HepG2 (cell line): Measurements from ENCODE around the gene PTPN2. TPM values are rescaled to one million over a fixed set of nuclear protein-coding genes. Genes with fewer than 3 reads are reported as not detected.

Experiments used
- ATAC-seq: fragments of 200-7000 bp; cut with Tn5 transposase; 3 replicates; pipeline ENCODE4 v1.9.1; 2020; ENCODE audit warnings: mild to moderate bottlenecking, moderate library complexity
- BruUV-seq: library from RNA; stranded (reverse); fragments of 400-500 nt; replicated peaks from 2 replicates; lab custom pipeline; 2021; lab: Mats Ljungman, UMichigan
- CTCF ChIA-PET: fragments of 300-600 bp; formaldehyde crosslinking; extraction: SDS; loops from one replicate; lab custom pipeline; 2021; ENCODE audit warnings: low total read pairs, inconsistent platforms, low intra/inter-chr PET ratio; lab: Yijun Ruan, JAX
- POLR2A ChIA-PET: fragments of 350-600 bp; sonication (Branson Sonifier 250); formaldehyde crosslinking; loops from one replicate; lab custom pipeline; 2020; ENCODE audit warnings: antibody characterized with exemption, inconsistent platforms; lab: Yijun Ruan, JAX
- DNase-seq: peaks from one replicate; pipeline ENCODE4 v3.0.0-alpha.2; 2015; ENCODE audit warnings: low spot score
- FAIRE-seq: peaks from 3 replicates; lab custom pipeline; 2011; peaks lifted over from hg19 to GRCh38; lab: Jason Lieb, UNC
- H2AFZ ChIP-seq: one replicate; pipeline ENCODE4 v1.6.1; 2011; ENCODE audit warnings: low read length, inconsistent platforms
- H3K27ac ChIP-seq: fragments of 300-600 bp; 3 replicates; pipeline ENCODE4 v1.8.0; 2011; ENCODE audit warnings: mixed run types, mild to moderate bottlenecking, mixed read lengths, low read length, inconsistent platforms; ENCODE audit not compliant: insufficient read depth; ENCODE audit errors: extremely low read length
- H3K27me3 ChIP-seq, 2 experiments: fragments of 200-600 bp in 1 of 2; 2 replicates in 1 of 2; 3 replicates in 1 of 2; pipeline versions ENCODE4 v1.6.0 to v1.8.0; 2011; ENCODE audit warnings: low read length in 2 of 2, mild to moderate bottlenecking in 2 of 2, moderate library complexity in 2 of 2, inconsistent platforms in 1 of 2; ENCODE audit not compliant: insufficient read depth in 2 of 2, control insufficient read depth in 1 of 2
- H3K36me3 ChIP-seq, 2 experiments: fragments of 200-600 bp in 1 of 2; replicated peaks in 1 of 2; 2 replicates in 1 of 2; 3 replicates in 1 of 2; pipeline versions ENCODE4 v1.5.1 to v1.8.0; 2011; ENCODE audit warnings: low read length in 2 of 2, inconsistent platforms in 1 of 2; ENCODE audit not compliant: insufficient read depth in 2 of 2, control insufficient read depth in 1 of 2
- H3K4me1 ChIP-seq: 2 replicates; pipeline ENCODE4 v1.5.1; 2012; ENCODE audit warnings: low read length, inconsistent platforms; ENCODE audit not compliant: insufficient read depth
- H3K4me2 ChIP-seq: 2 replicates; pipeline ENCODE4 v1.6.0; 2011; ENCODE audit warnings: low read depth, low read length, inconsistent platforms
- H3K4me3 ChIP-seq, 3 experiments: fragments of 200-600 bp in 1 of 3; sonication (generic), shearing (Covaris generic) in 1 of 3; replicated peaks in 1 of 3; 2 replicates each; pipeline ENCODE4 v1.5.1; 2011 to 2016; ENCODE audit warnings: low read length in 3 of 3, inconsistent platforms in 2 of 3, low read depth in 2 of 3, mild to moderate bottlenecking in 2 of 3, control low read depth in 1 of 3, mixed read lengths in 1 of 3; ENCODE audit not compliant: insufficient read depth in 1 of 3
- H3K79me2 ChIP-seq: one replicate; pipeline ENCODE4 v1.6.1; 2011; ENCODE audit warnings: low read length, inconsistent platforms; ENCODE audit not compliant: insufficient read depth
- H3K9ac ChIP-seq: 2 replicates; pipeline ENCODE4 v1.6.0; 2011; ENCODE audit warnings: mild to moderate bottlenecking, low read depth, low read length, inconsistent platforms; ENCODE audit not compliant: insufficient read depth
- H3K9me3 ChIP-seq: 2 replicates; pipeline ENCODE4 v1.5.1; 2012; ENCODE audit warnings: mild to moderate bottlenecking, low read length
- H4K20me1 ChIP-seq: 2 replicates; pipeline ENCODE4 v1.6.0; 2011; ENCODE audit warnings: inconsistent platforms, mild to moderate bottlenecking, low read length, moderate library complexity; ENCODE audit not compliant: insufficient read depth
- ATM ChIP-seq: fragments of 450-650 bp; IDR thresholded peaks from 2 replicates; pipeline ENCODE4 v1.7.1; 2017; ENCODE audit warnings: mild to moderate bottlenecking, borderline replicate concordance
- CHCHD3 ChIP-seq: sonication (generic); formaldehyde crosslinking; IDR thresholded peaks from 2 replicates; pipeline ENCODE4 v1.8.0; 2022; ENCODE audit warnings: mild to moderate bottlenecking, missing genetic modification reagents, moderate library complexity
- FOXO1 ChIP-seq: sonication (generic); formaldehyde crosslinking; IDR thresholded peaks from 2 replicates; pipeline ENCODE4 v1.4.0; 2020; ENCODE audit warnings: missing genetic modification reagents
- IRF2 ChIP-seq: IDR thresholded peaks from 2 replicates; pipeline ENCODE4 v1.6.1; 2018; ENCODE audit warnings: missing genetic modification reagents, missing compliant biosample characterization
- KAT8 ChIP-seq: IDR thresholded peaks from 2 replicates; pipeline ENCODE4 v1.6.1; 2016; ENCODE audit warnings: missing genetic modification reagents, missing compliant biosample characterization
- TBL1XR1 ChIP-seq: fragments of 150-350 bp; IDR thresholded peaks from 2 replicates; pipeline ENCODE4 v1.6.1; 2014; ENCODE audit warnings: borderline replicate concordance, low read length; ENCODE audit not compliant: partially characterized antibody
- ZSCAN21 ChIP-seq: sonication (generic); formaldehyde crosslinking; IDR thresholded peaks from 2 replicates; pipeline ENCODE4 v1.8.0; 2022; ENCODE audit warnings: mild to moderate bottlenecking, missing genetic modification reagents, moderate library complexity, borderline replicate concordance
- WGBS: methylation state at CpG from one replicate; pipeline ENCODE4 v1.1.6; 2017; ENCODE audit warnings: low lambda C conversion rate; 5-methylcytosine and 5-hydroxymethylcytosine counted together
- in situ Hi-C: cut with HindIII; loops from 2 replicates; pipeline ENCODE4 v1.10.0; 2017; ENCODE audit warnings: low pct_unique_long_range_greater_than_20kb; ENCODE audit not compliant: extremely low pct_ligation_motif_present
- intact Hi-C: fragments of 100-400 bp; cut with micrococcal nuclease; formaldehyde crosslinking; loops from one replicate; pipeline ENCODE4 v1.10.0; 2022; ENCODE audit not compliant: unreplicated experiment
- polyA plus RNA-seq, 8 experiments: library from polyadenylated mRNA; depleted of rRNA in 3 of 8; stranded (reverse) in 7 of 8; unstranded in 1 of 8; fragments of >200 nt; fragmentation: Illumina TruSeq in 4 of 8; extraction: Trizol in 4 of 8; gene quantifications; 2 replicates each; pipeline versions ENCODE4 v1.2.1 to v1.2.3, GENCODE V29; 2011 to 2016; ENCODE audit warnings: low read depth in 4 of 8, missing spikeins in 1 of 8, mixed read lengths in 1 of 8; ENCODE audit not compliant: insufficient read depth in 1 of 8
- total RNA-seq, 5 experiments: library from RNA; depleted of rRNA; stranded (reverse); fragments of >200 nt; fragmentation: Illumina TruSeq; extraction: Trizol; gene quantifications; 2 replicates each; pipeline ENCODE4 v1.2.3, GENCODE V29; 2016; ENCODE audit warnings: low read depth in 1 of 5
- TF ChIP-seq, protein P1 (sequence below): sonication (generic); formaldehyde crosslinking; IDR thresholded peaks from 2 replicates; pipeline ENCODE4 v1.4.0; 2020; ENCODE audit warnings: low read depth, missing genetic modification reagents

PTPN2 gene
- total and polyA plus RNA-seq, 2 of the 13 experiments (the other 11 are each of a cell fraction or from before 2014, with no cell fraction given) = 24.9 to 41.5 TPM

DNA sequence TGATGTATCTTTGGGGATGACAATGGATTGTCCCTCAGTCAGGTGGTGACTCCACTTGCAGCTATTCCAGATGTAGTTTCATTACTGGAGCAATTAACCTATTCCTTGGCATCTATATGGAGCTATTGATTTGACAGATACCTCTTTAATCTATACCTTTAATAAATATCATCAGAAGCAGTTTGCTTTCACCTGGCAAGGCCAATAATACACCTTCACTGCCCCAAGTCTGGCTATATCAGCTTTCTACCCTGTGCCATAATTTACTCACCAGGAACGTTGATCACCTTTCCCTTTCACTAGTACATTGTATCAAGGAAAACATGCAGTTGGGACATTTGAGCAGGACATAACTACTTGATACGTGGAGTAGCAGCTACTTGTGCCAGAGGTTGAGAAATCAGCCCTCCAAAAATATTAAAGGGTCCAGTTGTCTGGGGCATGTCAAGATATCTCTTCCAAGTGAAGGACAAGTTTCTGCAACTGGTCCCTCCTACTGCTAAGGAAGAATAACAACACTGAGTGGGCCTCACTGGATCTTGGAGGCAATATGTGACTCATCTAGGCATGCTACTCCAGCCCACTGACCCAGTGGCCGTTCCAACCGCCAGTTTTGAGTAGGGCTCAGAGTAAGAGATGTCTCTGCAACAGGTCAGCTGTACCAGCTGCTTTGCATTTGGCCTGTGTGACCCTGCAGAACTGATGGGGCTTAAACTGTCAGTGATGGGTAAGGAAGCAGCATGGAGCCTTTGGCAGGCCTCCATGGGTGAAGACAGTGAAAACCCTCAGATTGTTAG is 114.2 kb downstream of the PTPN2 start (continued):
- TF ChIP-seq, protein P1, sequence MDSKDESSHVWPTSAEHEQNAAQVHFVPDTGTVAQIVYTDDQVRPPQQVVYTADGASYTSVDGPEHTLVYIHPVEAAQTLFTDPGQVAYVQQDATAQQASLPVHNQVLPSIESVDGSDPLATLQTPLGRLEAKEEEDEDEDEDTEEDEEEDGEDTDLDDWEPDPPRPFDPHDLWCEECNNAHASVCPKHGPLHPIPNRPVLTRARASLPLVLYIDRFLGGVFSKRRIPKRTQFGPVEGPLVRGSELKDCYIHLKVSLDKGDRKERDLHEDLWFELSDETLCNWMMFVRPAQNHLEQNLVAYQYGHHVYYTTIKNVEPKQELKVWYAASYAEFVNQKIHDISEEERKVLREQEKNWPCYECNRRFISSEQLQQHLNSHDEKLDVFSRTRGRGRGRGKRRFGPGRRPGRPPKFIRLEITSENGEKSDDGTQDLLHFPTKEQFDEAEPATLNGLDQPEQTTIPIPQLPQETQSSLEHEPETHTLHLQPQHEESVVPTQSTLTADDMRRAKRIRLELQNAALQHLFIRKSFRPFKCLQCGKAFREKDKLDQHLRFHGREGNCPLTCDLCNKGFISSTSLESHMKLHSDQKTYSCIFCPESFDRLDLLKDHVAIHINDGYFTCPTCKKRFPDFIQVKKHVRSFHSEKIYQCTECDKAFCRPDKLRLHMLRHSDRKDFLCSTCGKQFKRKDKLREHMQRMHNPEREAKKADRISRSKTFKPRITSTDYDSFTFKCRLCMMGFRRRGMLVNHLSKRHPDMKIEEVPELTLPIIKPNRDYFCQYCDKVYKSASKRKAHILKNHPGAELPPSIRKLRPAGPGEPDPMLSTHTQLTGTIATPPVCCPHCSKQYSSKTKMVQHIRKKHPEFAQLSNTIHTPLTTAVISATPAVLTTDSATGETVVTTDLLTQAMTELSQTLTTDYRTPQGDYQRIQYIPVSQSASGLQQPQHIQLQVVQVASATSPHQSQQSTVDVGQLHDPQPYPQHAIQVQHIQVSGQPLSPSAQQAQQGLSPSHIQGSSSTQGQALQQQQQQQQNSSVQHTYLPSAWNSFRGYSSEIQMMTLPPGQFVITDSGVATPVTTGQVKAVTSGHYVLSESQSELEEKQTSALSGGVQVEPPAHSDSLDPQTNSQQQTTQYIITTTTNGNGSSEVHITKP = no peak
- TF ChIP-seq ZSCAN21 (CRISPR knock-in tag) = no peak

GRCh38 chr18:12769136-12769535 is 114.9 kb downstream of the PTPN2 start:
- H3K4me3 ChIP-seq = no peak overlapping the region
- H3K4me1 ChIP-seq = peaks cover 34% of the 10 kb centered on the region
- H3K27me3 ChIP-seq = no peaks in the 10 kb centered on the region
- no peaks in the 10 kb centered on the region for H3K36me3 ChIP-seq
- 67% methylated on average over 3 of the region's 3 CpGs for WGBS
- no TSS peak for BruUV-seq
- no peaks in the 10 kb centered on the region for H3K9me3 ChIP-seq
- H3K4me2 ChIP-seq = no peak overlapping the region
- in situ Hi-C loops (loop anchor here (5.0 kb wide), 1 partner anchor 42 kb away; no protein-coding TSS in a partner anchor), intact Hi-C loops (no loop called here)
- ChIA-PET CTCF (no interaction called here), POLR2A (interaction anchor here (1.3 to 4.0 kb wide), 2 partner anchors 39 to 114 kb away, joined by 4 to 34 read pairs; partner anchors contain the start of gene PTPN2)
- H3K79me2 ChIP-seq = no peaks in the 10 kb centered on the region
- no peak overlapping the region for H2AFZ ChIP-seq
- DNase-seq (no peak), FAIRE-seq (no peak), ATAC-seq (no peak)
- H3K27ac ChIP-seq = no peak overlapping the region
- TF ChIP-seq KAT8 (CRISPR knock-in tag) = no peak
- no peak for TF ChIP-seq FOXO1
- TF ChIP-seq TBL1XR1 = no peak
- TF ChIP-seq ATM = no peak
- TF ChIP-seq IRF2 (CRISPR knock-in tag) = no peak
- TF ChIP-seq CHCHD3 (CRISPR knock-in tag) = no peak
- H3K9ac ChIP-seq = no peak overlapping the region
- no peaks in the 10 kb centered on the region for H4K20me1 ChIP-seq
